ENCODE data around the gene CCDC174.

DNA sequence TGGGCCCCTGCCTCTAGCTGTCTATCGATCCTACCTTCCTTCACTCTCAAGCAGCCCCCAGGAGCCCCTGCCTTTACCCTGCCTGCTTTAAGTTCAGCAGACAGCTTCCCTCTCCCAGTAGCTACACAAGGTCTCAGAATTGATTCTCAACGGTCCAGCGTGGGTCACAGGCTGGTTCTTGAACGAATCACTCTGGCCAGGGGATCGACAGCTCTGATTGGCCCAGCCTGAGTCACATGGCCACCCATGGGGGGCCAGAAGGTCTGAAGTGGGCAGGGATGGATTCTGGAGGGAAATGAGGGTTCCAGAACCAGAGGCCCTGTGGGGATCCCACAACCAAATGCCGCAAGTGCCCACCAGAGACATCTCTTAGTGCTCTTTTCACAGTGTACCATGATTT lies 23.7 kb upstream of the CCDC174 start:
- TF ChIP-seq, protein P1, sequence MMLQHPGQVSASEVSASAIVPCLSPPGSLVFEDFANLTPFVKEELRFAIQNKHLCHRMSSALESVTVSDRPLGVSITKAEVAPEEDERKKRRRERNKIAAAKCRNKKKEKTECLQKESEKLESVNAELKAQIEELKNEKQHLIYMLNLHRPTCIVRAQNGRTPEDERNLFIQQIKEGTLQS (IDR thresholded peaks at IDR 0.05), result no peak
- TF ChIP-seq, protein P2, sequence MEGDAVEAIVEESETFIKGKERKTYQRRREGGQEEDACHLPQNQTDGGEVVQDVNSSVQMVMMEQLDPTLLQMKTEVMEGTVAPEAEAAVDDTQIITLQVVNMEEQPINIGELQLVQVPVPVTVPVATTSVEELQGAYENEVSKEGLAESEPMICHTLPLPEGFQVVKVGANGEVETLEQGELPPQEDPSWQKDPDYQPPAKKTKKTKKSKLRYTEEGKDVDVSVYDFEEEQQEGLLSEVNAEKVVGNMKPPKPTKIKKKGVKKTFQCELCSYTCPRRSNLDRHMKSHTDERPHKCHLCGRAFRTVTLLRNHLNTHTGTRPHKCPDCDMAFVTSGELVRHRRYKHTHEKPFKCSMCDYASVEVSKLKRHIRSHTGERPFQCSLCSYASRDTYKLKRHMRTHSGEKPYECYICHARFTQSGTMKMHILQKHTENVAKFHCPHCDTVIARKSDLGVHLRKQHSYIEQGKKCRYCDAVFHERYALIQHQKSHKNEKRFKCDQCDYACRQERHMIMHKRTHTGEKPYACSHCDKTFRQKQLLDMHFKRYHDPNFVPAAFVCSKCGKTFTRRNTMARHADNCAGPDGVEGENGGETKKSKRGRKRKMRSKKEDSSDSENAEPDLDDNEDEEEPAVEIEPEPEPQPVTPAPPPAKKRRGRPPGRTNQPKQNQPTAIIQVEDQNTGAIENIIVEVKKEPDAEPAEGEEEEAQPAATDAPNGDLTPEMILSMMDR (IDR thresholded peaks at IDR 0.05; ENCODE audit: low read depth, low read length, missing input control), result no peak
- TF ChIP-seq YY1 (IDR thresholded peaks at IDR 0.05), result no peak
- TF ChIP-seq, protein P3, sequence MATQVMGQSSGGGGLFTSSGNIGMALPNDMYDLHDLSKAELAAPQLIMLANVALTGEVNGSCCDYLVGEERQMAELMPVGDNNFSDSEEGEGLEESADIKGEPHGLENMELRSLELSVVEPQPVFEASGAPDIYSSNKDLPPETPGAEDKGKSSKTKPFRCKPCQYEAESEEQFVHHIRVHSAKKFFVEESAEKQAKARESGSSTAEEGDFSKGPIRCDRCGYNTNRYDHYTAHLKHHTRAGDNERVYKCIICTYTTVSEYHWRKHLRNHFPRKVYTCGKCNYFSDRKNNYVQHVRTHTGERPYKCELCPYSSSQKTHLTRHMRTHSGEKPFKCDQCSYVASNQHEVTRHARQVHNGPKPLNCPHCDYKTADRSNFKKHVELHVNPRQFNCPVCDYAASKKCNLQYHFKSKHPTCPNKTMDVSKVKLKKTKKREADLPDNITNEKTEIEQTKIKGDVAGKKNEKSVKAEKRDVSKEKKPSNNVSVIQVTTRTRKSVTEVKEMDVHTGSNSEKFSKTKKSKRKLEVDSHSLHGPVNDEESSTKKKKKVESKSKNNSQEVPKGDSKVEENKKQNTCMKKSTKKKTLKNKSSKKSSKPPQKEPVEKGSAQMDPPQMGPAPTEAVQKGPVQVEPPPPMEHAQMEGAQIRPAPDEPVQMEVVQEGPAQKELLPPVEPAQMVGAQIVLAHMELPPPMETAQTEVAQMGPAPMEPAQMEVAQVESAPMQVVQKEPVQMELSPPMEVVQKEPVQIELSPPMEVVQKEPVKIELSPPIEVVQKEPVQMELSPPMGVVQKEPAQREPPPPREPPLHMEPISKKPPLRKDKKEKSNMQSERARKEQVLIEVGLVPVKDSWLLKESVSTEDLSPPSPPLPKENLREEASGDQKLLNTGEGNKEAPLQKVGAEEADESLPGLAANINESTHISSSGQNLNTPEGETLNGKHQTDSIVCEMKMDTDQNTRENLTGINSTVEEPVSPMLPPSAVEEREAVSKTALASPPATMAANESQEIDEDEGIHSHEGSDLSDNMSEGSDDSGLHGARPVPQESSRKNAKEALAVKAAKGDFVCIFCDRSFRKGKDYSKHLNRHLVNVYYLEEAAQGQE (IDR thresholded peaks at IDR 0.05), result no peak
- no peak for TF ChIP-seq EGR1 (IDR thresholded peaks at IDR 0.05; ENCODE audit: low read depth in 2 of 2)
- TF ChIP-seq, protein P4, sequence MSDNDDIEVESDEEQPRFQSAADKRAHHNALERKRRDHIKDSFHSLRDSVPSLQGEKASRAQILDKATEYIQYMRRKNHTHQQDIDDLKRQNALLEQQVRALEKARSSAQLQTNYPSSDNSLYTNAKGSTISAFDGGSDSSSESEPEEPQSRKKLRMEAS (IDR thresholded peaks at IDR 0.05), result no peak
- TF ChIP-seq RAD21 (IDR thresholded peaks at IDR 0.05), result no peak

All from liver (tissue), 3 donors.